ENCODE data around the gene LHFPL6.

The LHFPL6 gene

DNA sequence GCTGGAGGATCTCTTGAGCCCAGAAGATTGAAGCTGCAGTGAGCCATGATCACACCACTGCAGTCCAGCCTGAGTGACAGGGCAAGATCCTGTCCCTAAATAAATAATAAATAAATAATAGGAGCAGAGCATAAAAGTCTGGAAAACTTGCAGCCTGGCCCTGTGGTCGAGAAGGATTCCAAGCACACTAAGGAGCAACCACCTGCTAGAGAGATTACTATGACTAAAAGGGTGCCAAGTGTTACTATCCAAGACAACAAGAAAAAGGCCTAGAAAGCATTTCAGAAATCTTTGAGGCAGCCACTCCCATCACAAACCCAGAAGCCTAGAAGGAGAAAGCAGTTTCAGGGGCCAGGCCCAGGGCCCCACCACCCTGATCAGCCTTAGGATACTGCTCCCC, 46.1 kb downstream of the LHFPL6 start:
- no peaks in the 10 kb centered on the region for H3K27me3 ChIP-seq (ENCODE audit: insufficient read depth, low read length)
- H2AFZ ChIP-seq (ENCODE audit: low read length, unreplicated experiment): no peak overlapping the region
- H3K79me2 ChIP-seq (ENCODE audit: control insufficient read depth, insufficient read depth, low read length, unreplicated experiment): peaks cover 18% of the 10 kb centered on the region
- H3K36me3 ChIP-seq (ENCODE audit: insufficient read depth, low read length): no peaks in the 10 kb centered on the region
- H3K27ac ChIP-seq (ENCODE audit: low read depth, low read length): no peak overlapping the region
- no peaks in the 10 kb centered on the region for H3K4me1 ChIP-seq (ENCODE audit: control insufficient read depth, insufficient read depth, low read length, unreplicated experiment)
- H3K4me3 ChIP-seq (ENCODE audit: low read depth, low read length): no peak overlapping the region

DNA sequence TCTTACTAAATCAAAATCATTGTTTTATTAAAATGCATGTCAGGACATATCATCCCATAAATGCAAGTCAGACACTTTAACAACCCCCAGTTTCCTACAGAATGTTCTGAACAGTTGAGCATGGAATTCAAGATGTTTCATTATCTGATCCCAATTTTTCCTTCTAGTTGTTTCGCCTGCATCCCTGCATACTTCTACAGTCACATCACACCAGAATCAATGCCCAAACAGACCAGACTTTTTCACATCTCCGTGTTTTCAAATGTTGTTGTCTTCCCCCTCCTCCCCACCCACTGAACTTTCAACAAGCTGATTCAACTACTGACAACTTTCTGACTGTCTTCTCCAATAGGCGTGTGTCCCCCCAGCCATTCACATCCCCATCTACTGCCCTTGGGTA, 48.6 kb downstream of the LHFPL6 start:
- H3K36me3 ChIP-seq (ENCODE audit: insufficient read depth, low read length): no peaks in the 10 kb centered on the region
- H3K4me1 ChIP-seq (ENCODE audit: control insufficient read depth, insufficient read depth, low read length, unreplicated experiment): no peaks in the 10 kb centered on the region
- H3K27me3 ChIP-seq (ENCODE audit: insufficient read depth, low read length): no peaks in the 10 kb centered on the region
- H2AFZ ChIP-seq (ENCODE audit: low read length, unreplicated experiment): no peak overlapping the region
- H3K27ac ChIP-seq (ENCODE audit: low read depth, low read length): no peak overlapping the region
- H3K4me3 ChIP-seq (ENCODE audit: low read depth, low read length): no peak overlapping the region
- H3K79me2 ChIP-seq (ENCODE audit: control insufficient read depth, insufficient read depth, low read length, unreplicated experiment): peaks cover 13% of the 10 kb centered on the region

DNA sequence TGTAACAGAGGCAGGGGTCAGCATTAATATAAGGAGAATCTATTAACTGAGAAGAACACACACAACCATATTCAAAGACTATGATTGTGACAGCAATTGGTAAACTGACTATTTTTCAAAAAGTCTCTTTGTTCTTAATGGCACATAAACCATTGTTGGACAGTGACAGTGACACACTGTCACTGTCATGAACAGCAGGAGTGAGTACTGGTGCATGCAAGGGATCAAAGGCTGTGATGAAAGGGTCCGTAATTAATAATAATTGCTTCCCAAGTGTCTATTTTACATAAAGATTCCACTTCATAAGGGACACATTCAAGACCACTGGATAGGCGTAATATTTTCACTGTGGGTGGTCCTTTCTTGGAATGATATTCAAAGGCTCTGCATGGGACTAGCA, 50.7 kb downstream of the LHFPL6 start:
- no peaks in the 10 kb centered on the region for H3K36me3 ChIP-seq (ENCODE audit: insufficient read depth, low read length)
- H3K4me1 ChIP-seq (ENCODE audit: control insufficient read depth, insufficient read depth, low read length, unreplicated experiment): no peaks in the 10 kb centered on the region
- H3K27me3 ChIP-seq (ENCODE audit: insufficient read depth, low read length): no peaks in the 10 kb centered on the region
- H3K79me2 ChIP-seq (ENCODE audit: control insufficient read depth, insufficient read depth, low read length, unreplicated experiment): peaks cover 8% of the 10 kb centered on the region
- H2AFZ ChIP-seq (ENCODE audit: low read length, unreplicated experiment): no peak overlapping the region
- H3K27ac ChIP-seq (ENCODE audit: low read depth, low read length): no peak overlapping the region
- no peak overlapping the region for H3K4me3 ChIP-seq (ENCODE audit: low read depth, low read length)

DNA sequence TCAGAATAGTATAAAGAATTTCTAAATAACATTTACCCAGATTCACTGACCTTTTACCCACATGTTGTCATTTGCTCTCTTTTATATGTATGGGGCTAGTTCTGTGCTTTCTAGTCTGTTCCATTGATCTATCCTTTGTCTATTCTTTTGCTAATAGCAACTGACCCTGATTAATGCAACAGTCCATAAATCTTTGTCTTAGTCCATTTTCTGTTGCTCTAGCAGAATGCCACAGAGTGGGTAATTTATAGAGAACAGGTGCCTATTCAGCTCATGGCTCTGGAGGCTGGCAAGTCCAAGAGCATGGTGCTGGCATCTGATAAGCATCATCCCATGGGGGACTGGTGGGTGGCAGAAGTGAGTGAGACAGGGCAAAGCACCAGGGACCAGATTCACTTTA, 52.1 kb downstream of the LHFPL6 start:
- Histone ChIP-seq H3K79me2 (ENCODE audit: control insufficient read depth, insufficient read depth, low read length, unreplicated experiment) (peaks cover 2% of the 10 kb centered on the region), H2AFZ (ENCODE audit: low read length, unreplicated experiment) (no peak overlapping the region), H3K27me3 (ENCODE audit: insufficient read depth, low read length) (no peaks in the 10 kb centered on the region), H3K4me1 (ENCODE audit: control insufficient read depth, insufficient read depth, low read length, unreplicated experiment) (no peaks in the 10 kb centered on the region), H3K4me3 (ENCODE audit: low read depth, low read length) (no peak overlapping the region), H3K36me3 (ENCODE audit: insufficient read depth, low read length) (no peaks in the 10 kb centered on the region), H3K27ac (ENCODE audit: low read depth, low read length) (no peak overlapping the region)

DNA sequence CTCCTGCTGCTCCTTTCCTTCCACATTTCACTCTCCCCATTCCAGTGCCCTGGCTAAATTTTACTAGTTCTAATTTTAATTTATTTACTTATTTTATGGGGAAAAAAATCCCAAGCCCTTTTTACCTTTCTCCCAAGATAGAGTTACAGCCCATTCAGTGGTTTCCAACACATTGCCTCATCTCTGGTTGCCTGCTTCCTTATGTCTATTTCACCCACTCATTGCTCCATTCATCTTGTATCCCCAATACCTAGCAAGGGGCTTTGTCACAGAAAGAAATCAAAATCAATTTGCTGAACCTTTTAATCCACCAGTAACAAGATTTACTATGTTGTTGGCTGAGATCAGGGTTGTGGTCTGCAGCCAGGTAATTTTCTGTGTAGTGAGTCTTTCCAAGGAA, 55.9 kb downstream of the LHFPL6 start:
- Histone ChIP-seq H3K27me3 (ENCODE audit: insufficient read depth, low read length) (no peaks in the 10 kb centered on the region), H3K27ac (ENCODE audit: low read depth, low read length) (no peak overlapping the region), H3K4me1 (ENCODE audit: control insufficient read depth, insufficient read depth, low read length, unreplicated experiment) (no peaks in the 10 kb centered on the region), H3K4me3 (ENCODE audit: low read depth, low read length) (no peak overlapping the region), H3K79me2 (ENCODE audit: control insufficient read depth, insufficient read depth, low read length, unreplicated experiment) (peaks cover 4% of the 10 kb centered on the region), H2AFZ (ENCODE audit: low read length, unreplicated experiment) (no peak overlapping the region), H3K36me3 (ENCODE audit: insufficient read depth, low read length) (no peaks in the 10 kb centered on the region)

DNA sequence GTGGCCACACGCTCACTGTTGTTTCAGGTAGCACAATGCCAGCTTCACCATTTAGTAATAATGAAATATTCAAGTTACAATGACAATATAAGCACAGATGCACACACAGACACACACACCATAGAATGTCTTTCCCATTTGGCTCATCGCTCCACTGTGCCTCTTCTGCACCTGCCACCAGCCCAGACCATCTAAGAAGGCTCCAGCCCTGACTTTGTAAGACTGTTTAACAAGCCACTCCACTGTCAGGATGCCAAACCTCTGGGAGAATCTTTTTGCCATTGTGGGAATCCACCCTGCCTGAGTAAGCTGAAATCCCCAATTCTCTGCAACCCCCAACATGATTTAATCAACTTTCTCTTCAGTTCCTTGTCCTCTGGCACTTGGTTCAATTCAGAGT, 60.6 kb downstream of the LHFPL6 start:
- no peaks in the 10 kb centered on the region for H3K36me3 ChIP-seq (ENCODE audit: insufficient read depth, low read length)
- H3K27me3 ChIP-seq (ENCODE audit: insufficient read depth, low read length): no peaks in the 10 kb centered on the region
- peaks cover 5% of the 10 kb centered on the region for H3K4me1 ChIP-seq (ENCODE audit: control insufficient read depth, insufficient read depth, low read length, unreplicated experiment)
- H3K79me2 ChIP-seq (ENCODE audit: control insufficient read depth, insufficient read depth, low read length, unreplicated experiment): peaks cover 13% of the 10 kb centered on the region
- no peak overlapping the region for H2AFZ ChIP-seq (ENCODE audit: low read length, unreplicated experiment)
- no peak overlapping the region for H3K27ac ChIP-seq (ENCODE audit: low read depth, low read length)
- H3K4me3 ChIP-seq (ENCODE audit: low read depth, low read length): no peak overlapping the region

DNA sequence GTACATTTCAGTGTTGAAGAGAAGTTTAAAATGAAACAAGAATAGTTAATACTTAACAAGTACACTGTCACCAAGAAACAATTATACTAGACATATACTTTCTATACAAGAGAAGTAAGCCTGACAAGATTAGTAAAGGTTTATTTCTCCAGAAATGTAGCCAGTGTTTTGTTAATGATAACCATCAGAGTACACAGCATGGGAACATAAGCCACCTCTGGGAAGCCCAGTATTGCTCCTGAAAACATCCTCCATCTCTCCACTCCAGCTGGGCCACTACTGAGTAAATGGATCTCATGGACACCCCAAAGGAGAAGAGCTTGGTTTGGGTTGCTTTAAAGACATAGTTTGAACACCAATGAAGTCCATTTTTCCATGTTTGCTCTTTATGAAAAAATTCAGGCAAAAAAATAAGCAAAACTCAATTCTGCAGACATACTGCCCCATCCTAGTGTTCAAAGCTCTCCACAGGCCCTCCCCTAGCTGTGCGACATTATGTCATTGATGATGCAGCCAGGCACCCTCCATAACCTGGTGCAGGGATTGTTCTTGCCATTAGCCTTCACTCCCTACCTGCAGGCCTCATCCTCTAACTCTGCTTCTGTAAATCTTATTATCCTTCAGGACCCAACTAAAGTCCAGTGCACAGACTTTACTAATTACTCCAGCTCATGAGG, 61.9 kb downstream of the LHFPL6 start:
- Histone ChIP-seq H3K4me1 (ENCODE audit: control insufficient read depth, insufficient read depth, low read length, unreplicated experiment) (peaks cover 5% of the 10 kb centered on the region), H3K27me3 (ENCODE audit: insufficient read depth, low read length) (no peaks in the 10 kb centered on the region), H3K79me2 (ENCODE audit: control insufficient read depth, insufficient read depth, low read length, unreplicated experiment) (peaks cover 13% of the 10 kb centered on the region), H2AFZ (ENCODE audit: low read length, unreplicated experiment) (no peak overlapping the region), H3K4me3 (ENCODE audit: low read depth, low read length) (no peak overlapping the region), H3K27ac (ENCODE audit: low read depth, low read length) (no peak overlapping the region), H3K36me3 (ENCODE audit: insufficient read depth, low read length) (no peaks in the 10 kb centered on the region)

DNA sequence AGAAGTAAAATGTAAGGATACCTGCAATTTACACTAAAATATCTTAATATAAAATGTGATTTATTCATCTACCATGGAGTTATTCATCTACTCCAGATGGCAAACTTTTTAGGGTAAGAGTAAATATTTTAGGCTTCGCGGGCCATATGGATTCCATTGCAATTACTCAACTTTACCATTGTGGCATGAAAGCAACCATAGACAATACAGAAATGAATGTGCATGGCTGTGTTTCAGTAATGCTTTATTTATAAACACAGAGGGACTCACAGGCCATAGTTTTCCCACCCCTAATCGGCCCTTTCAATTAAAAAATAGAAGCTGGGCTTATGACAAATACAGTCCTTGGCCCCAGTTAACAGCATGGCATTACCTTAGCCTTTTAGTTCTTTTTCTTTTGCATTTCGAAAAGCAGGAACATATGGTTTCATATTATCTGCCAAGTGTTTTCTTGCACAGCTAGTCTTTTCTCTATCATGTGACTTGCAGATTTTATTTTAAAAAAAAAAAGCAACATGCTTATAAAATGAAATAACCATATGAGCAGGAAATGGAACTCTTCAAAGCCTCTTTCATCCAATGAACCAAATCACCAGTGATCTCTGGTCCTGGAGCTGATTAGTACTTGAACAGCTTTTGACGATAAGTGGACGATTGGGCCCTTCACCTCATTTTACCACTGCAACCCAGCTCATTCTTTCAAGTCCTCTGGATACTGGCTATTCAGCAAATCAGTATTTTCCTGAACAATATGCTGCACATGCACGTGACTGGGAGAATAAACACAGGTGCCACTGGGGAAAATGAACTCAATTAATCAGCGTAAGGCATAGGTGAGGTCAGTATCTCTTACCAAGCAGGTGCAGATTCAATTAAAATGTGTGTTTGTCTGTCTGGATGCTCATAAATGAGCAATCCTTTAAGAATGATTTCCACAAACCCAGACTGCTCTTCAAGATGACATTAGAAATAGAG, 63.9 kb downstream of the LHFPL6 start:
- no peak overlapping the region for H3K27ac ChIP-seq (ENCODE audit: low read depth, low read length)
- no peak overlapping the region for H2AFZ ChIP-seq (ENCODE audit: low read length, unreplicated experiment)
- peaks cover 17% of the 10 kb centered on the region for H3K4me1 ChIP-seq (ENCODE audit: control insufficient read depth, insufficient read depth, low read length, unreplicated experiment)
- no peaks in the 10 kb centered on the region for H3K36me3 ChIP-seq (ENCODE audit: insufficient read depth, low read length)
- no peaks in the 10 kb centered on the region for H3K27me3 ChIP-seq (ENCODE audit: insufficient read depth, low read length)
- H3K4me3 ChIP-seq (ENCODE audit: low read depth, low read length): no peak overlapping the region
- peaks cover 13% of the 10 kb centered on the region for H3K79me2 ChIP-seq (ENCODE audit: control insufficient read depth, insufficient read depth, low read length, unreplicated experiment)

DNA sequence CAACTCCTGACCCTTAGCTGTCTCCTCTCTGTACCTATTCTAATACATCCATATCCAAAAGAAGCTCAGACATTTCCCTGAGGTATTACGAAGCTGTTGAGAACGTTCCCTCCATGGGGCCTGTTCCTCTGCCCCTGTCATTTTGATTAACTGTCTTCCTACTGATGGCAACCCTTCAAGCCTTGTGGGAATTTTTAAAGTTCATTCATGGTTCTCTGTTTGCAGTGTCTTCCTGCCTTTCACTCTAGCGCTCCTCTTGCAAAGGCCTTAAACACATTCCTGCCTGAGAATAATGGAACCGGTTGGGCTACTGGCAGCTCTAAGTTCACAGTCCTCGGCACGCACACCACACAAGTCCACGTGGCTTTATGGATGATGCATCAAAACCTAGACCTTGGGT, 66.1 kb downstream of the LHFPL6 start:
- Histone ChIP-seq H3K4me3 (ENCODE audit: low read depth, low read length) (no peak overlapping the region), H2AFZ (ENCODE audit: low read length, unreplicated experiment) (no peak overlapping the region), H3K79me2 (ENCODE audit: control insufficient read depth, insufficient read depth, low read length, unreplicated experiment) (peaks cover 11% of the 10 kb centered on the region), H3K27ac (ENCODE audit: low read depth, low read length) (no peak overlapping the region), H3K36me3 (ENCODE audit: insufficient read depth, low read length) (no peaks in the 10 kb centered on the region), H3K27me3 (ENCODE audit: insufficient read depth, low read length) (no peaks in the 10 kb centered on the region), H3K4me1 (ENCODE audit: control insufficient read depth, insufficient read depth, low read length, unreplicated experiment) (peaks cover 26% of the 10 kb centered on the region)

DNA sequence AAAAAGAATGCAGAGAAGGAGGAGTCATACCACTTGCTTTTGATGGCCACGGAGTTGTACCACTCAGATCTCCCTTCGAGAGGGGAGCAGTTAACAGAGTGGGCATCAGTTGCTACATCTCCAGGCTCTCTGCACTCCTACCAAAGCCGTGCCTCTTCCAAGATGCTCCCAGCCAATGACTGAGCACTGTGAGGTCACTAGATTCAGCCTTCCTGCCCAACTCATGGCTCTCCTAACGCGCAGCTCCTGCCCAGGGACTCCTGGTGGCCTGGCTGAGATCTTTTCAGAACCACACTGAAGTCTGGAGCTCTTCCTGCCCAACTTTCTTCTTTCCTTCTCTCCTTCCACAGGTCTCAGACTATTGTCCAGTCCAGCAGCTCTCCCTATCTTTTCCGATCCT, 66.7 kb downstream of the LHFPL6 start:
- Histone ChIP-seq H3K4me3 (ENCODE audit: low read depth, low read length) (no peak overlapping the region), H3K4me1 (ENCODE audit: control insufficient read depth, insufficient read depth, low read length, unreplicated experiment) (peaks cover 32% of the 10 kb centered on the region), H3K79me2 (ENCODE audit: control insufficient read depth, insufficient read depth, low read length, unreplicated experiment) (peaks cover 8% of the 10 kb centered on the region), H3K36me3 (ENCODE audit: insufficient read depth, low read length) (no peaks in the 10 kb centered on the region), H3K27me3 (ENCODE audit: insufficient read depth, low read length) (no peaks in the 10 kb centered on the region), H3K27ac (ENCODE audit: low read depth, low read length) (no peak overlapping the region), H2AFZ (ENCODE audit: low read length, unreplicated experiment) (no peak overlapping the region)

Data from ACC112 (cell line).